CD14-positive monocyte (primary cell): ENCODE data around the gene PYM1. TPM values are rescaled to one million over a fixed set of nuclear protein-coding genes. Genes with fewer than 3 reads are reported as not detected.
A peak's percentile ranks its signal among the peaks of the same experiment; 100 is the strongest.

ENCODE experiments used
- DNase-seq, 3 donors: peaks; one replicate each; pipeline ENCODE4 v3.0.0-alpha.2; 2011 to 2022
- H2AFZ ChIP-seq: 2 replicates; pipeline ENCODE4 v1.6.0; 2012; ENCODE audit warnings: mild to moderate bottlenecking, low read depth, low read length, inconsistent platforms; ENCODE audit not compliant: insufficient read depth, poor library complexity, severe bottlenecking
- H3K27ac ChIP-seq, 2 donors: 1 replicate in 1 of 2; 2 replicates in 1 of 2; pipeline ENCODE4 v1.5.1; 2012 to 2013; ENCODE audit warnings: low read length in 2 of 2, control low read depth in 1 of 2, inconsistent platforms in 1 of 2, low read depth in 1 of 2, mild to moderate bottlenecking in 1 of 2
- H3K27me3 ChIP-seq, 2 donors: one replicate each; pipeline versions ENCODE4 v1.6.0 to v1.6.1; 2011 to 2013; ENCODE audit warnings: low read length in 2 of 2; ENCODE audit not compliant: control insufficient read depth in 2 of 2, insufficient read depth in 2 of 2
- H3K36me3 ChIP-seq, 2 donors: replicated peaks in 1 of 2; 1 replicate in 1 of 2; 2 replicates in 1 of 2; pipeline versions ENCODE4 v1.5.1 to v1.6.1; 2012 to 2013; ENCODE audit warnings: low read length in 2 of 2, control low read depth in 1 of 2, inconsistent platforms in 1 of 2, mild to moderate bottlenecking in 1 of 2; ENCODE audit not compliant: insufficient read depth in 2 of 2, control insufficient read depth in 1 of 2
- H3K4me1 ChIP-seq, 2 donors: 1 replicate in 1 of 2; 2 replicates in 1 of 2; pipeline versions ENCODE4 v1.5.1 to v1.6.1; 2012 to 2013; ENCODE audit warnings: low read length in 2 of 2, control low read depth in 1 of 2, inconsistent platforms in 1 of 2, mild to moderate bottlenecking in 1 of 2, moderate library complexity in 1 of 2; ENCODE audit not compliant: insufficient read depth in 2 of 2, control insufficient read depth in 1 of 2
- H3K4me2 ChIP-seq: replicated peaks from 2 replicates; pipeline ENCODE3; 2012; ENCODE audit warnings: low read length, moderate library complexity, mild to moderate bottlenecking; ENCODE audit not compliant: poor library complexity, severe bottlenecking; ENCODE audit errors: extremely low read depth
- H3K4me3 ChIP-seq, 3 experiments: fragments of 200-600 bp in 1 of 3; sonication (generic) in 1 of 3; replicated peaks in 1 of 3; 1 replicate in 2 of 3; 2 replicates in 1 of 3; pipeline ENCODE4 v1.5.1; 2011 to 2013; ENCODE audit warnings: low read length in 3 of 3, mild to moderate bottlenecking in 3 of 3, control low read depth in 2 of 3, low read depth in 2 of 3, inconsistent platforms in 1 of 3, moderate library complexity in 1 of 3
- H3K79me2 ChIP-seq: 2 replicates; pipeline ENCODE4 v1.6.0; 2012; ENCODE audit warnings: mild to moderate bottlenecking, control low read depth, inconsistent platforms, low read length, moderate library complexity; ENCODE audit not compliant: insufficient read depth
- H3K9ac ChIP-seq: 2 replicates; pipeline ENCODE4 v1.6.0; 2017; ENCODE audit warnings: low read length, mild to moderate bottlenecking; ENCODE audit not compliant: insufficient read depth, poor library complexity, severe bottlenecking
- H3K9me3 ChIP-seq, 2 donors: replicated peaks in 1 of 2; 1 replicate in 1 of 2; 2 replicates in 1 of 2; pipeline versions ENCODE4 v1.5.1 to v1.6.1; 2012 to 2013; ENCODE audit warnings: low read length in 2 of 2, control low read depth in 1 of 2; ENCODE audit not compliant: control insufficient read depth in 1 of 2, insufficient read depth in 1 of 2
- H4K20me1 ChIP-seq: 2 replicates; pipeline ENCODE4 v1.6.0; 2012; ENCODE audit warnings: mild to moderate bottlenecking, low read length, control low read depth, moderate library complexity; ENCODE audit not compliant: insufficient read depth
- H3K27ac Mint-ChIP-seq, 7 donors: one replicate each; pipeline ENCODE4 v1.8.0; 2020; ENCODE audit warnings: mild to moderate bottlenecking in 7 of 7, mixed read lengths in 7 of 7, moderate library complexity in 6 of 7, inconsistent platforms in 2 of 7
- H3K27me3 Mint-ChIP-seq, 3 donors: one replicate each; pipeline ENCODE4 v1.8.0; 2021 to 2022; ENCODE audit warnings: low read depth in 3 of 3, mild to moderate bottlenecking in 3 of 3, mixed read lengths in 3 of 3, moderate library complexity in 3 of 3, inconsistent platforms in 1 of 3
- H3K36me3 Mint-ChIP-seq, 2 donors: one replicate each; pipeline ENCODE4 v1.8.0; 2020; ENCODE audit warnings: mixed read lengths in 2 of 2, inconsistent platforms in 1 of 2, mild to moderate bottlenecking in 1 of 2
- H3K4me1 Mint-ChIP-seq: one replicate; pipeline ENCODE4 v1.8.0; 2020; ENCODE audit warnings: mild to moderate bottlenecking, mixed read lengths
- H3K4me3 Mint-ChIP-seq, 2 donors: one replicate each; pipeline ENCODE4 v1.8.0; 2020; ENCODE audit warnings: mild to moderate bottlenecking in 2 of 2, mixed read lengths in 2 of 2, moderate library complexity in 1 of 2
- H3K9me3 Mint-ChIP-seq, 7 donors: one replicate each; pipeline ENCODE4 v1.8.0; 2020 to 2022; ENCODE audit warnings: mixed read lengths in 7 of 7, mild to moderate bottlenecking in 6 of 7, moderate library complexity in 6 of 7, inconsistent platforms in 2 of 7
- WGBS: methylation state at CpG from one replicate; pipeline ENCODE4 v1.1.5; 2013; ENCODE audit warnings: missing lambda C conversion rate; ENCODE audit not compliant: insufficient coverage; 5-methylcytosine and 5-hydroxymethylcytosine counted together
- intact Hi-C, 2 donors: fragments of 100-400 bp; cut with micrococcal nuclease; formaldehyde crosslinking; loops; one replicate each; pipeline versions ENCODE4 v1.15.0 to v1.15.1; 2023
- polyA plus RNA-seq, 3 donors: library from polyadenylated mRNA; depleted of rRNA in 1 of 3; unstranded in 2 of 3; stranded (reverse) in 1 of 3; fragments of 300-500 nt in 2 of 3; fragments of >200 nt in 1 of 3; fragmentation: Illumina TruSeq in 2 of 3; gene quantifications; 1 replicate in 2 of 3; 2 replicates in 1 of 3; pipeline ENCODE4 v1.2.3, GENCODE V29; 2012 to 2021
- TF ChIP-seq, protein P1 (sequence below): fragments of 200-600 bp; IDR thresholded peaks from one replicate; pipeline ENCODE4 v1.8.0; 2022; ENCODE audit warnings: antibody characterized with exemption, mild to moderate bottlenecking

Gene PYM1
- polyA plus RNA-seq, 3 donors: 17.3 to 47.1 (median 39.5) TPM

DNA sequence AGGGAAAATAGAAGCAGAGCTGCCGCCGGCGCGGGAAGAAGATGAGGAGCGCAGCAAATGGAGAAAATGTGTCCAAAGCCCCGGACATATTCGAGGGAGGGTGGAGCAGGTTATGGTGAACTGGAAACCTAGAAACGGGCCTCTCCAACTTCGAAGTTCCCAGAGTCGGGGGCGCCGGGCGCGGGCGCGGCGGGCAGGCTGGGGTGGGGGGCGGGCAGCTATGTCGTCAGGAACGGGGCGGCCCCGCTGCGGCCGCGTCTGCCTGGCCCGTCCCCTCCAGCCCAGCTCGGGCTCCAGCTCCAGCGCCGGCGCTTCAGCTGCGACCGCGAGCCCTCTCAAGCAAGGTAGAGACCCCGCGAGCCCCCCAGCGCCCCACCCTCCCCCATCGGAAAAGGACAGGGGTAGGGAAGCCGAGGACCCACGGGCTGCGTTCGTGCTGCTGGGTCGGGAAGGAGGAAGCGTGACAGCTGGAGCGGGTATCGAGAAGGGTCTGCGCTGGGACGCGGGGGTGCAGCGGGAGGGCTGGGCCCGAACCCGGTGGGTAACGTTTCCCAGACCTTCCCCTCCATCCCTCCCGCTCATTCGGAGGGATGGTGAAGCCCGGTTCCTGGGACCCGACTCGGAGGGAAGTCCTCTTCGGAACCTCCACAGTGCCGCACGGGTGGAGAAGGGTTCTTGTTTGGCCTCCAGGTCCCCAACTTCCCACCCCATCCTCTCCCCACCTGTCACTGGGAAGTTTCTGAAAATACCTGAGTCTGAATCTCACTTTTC is 4.3 kb upstream of the PYM1 start:
- H3K27me3 ChIP-seq: no peaks in the 10 kb centered on the region
- DNase-seq: peak in 2 of 3 donors; percentile 28 to 29
- peak overlapping the region; percentile 97 to 99 for H3K4me3 Mint-ChIP-seq
- intact Hi-C loops: loop anchor here in 1 of 2 donors (5.0 kb wide), 1 partner anchor 35 kb away; the partner anchor contains the start of genes CDK2 and PMEL
- H3K9ac ChIP-seq: peak overlapping the region; percentile 82
- H3K9me3 ChIP-seq: no peaks in the 10 kb centered on the region
- peak overlapping the region; percentile 88 for H3K4me2 ChIP-seq
- H3K36me3 Mint-ChIP-seq: peaks cover 13 to 17% of the 10 kb centered on the region in 2 donors
- H2AFZ ChIP-seq: peak overlapping the region; percentile 70
- peaks cover 61% of the 10 kb centered on the region for H3K4me1 Mint-ChIP-seq
- H3K79me2 ChIP-seq: peaks cover 59% of the 10 kb centered on the region
- whole genome bisulfite sequencing: under 1% methylated on average over 40 of the region's 60 CpGs
- peaks cover 5 to 18% of the 10 kb centered on the region in 2 donors for H3K36me3 ChIP-seq
- H3K4me1 ChIP-seq: peaks cover 57 to 59% of the 10 kb centered on the region in 2 donors
- peak overlapping the region; percentile 85 to 99 (median 94) for H3K27ac Mint-ChIP-seq
- H3K4me3 ChIP-seq: peak overlapping the region; percentile 92 to 97 (median 96)
- peaks cover 0 to 3% (median 1%) of the 10 kb centered on the region in 3 donors for H3K27me3 Mint-ChIP-seq
- no peaks in the 10 kb centered on the region for H3K9me3 Mint-ChIP-seq
- H3K27ac ChIP-seq: peak overlapping the region; percentile 78 to 96
- peaks cover 13% of the 10 kb centered on the region for H4K20me1 ChIP-seq
- TF ChIP-seq, protein P1, sequence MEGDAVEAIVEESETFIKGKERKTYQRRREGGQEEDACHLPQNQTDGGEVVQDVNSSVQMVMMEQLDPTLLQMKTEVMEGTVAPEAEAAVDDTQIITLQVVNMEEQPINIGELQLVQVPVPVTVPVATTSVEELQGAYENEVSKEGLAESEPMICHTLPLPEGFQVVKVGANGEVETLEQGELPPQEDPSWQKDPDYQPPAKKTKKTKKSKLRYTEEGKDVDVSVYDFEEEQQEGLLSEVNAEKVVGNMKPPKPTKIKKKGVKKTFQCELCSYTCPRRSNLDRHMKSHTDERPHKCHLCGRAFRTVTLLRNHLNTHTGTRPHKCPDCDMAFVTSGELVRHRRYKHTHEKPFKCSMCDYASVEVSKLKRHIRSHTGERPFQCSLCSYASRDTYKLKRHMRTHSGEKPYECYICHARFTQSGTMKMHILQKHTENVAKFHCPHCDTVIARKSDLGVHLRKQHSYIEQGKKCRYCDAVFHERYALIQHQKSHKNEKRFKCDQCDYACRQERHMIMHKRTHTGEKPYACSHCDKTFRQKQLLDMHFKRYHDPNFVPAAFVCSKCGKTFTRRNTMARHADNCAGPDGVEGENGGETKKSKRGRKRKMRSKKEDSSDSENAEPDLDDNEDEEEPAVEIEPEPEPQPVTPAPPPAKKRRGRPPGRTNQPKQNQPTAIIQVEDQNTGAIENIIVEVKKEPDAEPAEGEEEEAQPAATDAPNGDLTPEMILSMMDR: no peak

DNA sequence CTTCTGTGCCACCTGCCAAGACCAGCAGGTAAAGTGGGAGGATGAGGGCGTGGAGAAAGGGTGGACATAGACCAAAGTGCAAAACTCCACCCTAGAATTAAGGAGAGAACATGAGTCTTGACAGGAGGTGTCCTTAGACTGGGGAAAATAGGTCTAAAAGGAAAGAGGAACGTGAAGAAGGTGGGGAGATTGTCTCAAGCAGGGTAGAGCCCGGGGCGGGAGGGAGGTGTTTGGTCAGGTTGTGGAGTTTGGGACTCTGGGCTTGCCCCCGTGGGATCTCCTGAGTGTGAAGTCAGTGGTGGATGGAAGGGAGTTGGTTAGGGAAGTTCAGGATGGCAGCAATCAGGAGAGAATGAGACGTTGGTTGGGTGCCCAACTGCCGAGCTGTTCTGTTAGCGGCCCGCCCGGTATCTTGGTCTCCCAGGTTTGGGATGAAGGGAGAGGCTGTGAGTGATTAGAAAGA is 3.7 kb upstream of the PYM1 start:
- WGBS: 6% methylated on average over 10 of the region's 10 CpGs
- Mint-ChIP-seq H3K27ac (peak overlapping the region; percentile 85 to 99 (median 94)), H3K4me1 (peaks cover 64% of the 10 kb centered on the region), H3K27me3 (peaks cover 0 to 3% (median 1%) of the 10 kb centered on the region in 3 donors), H3K4me3 (peak overlapping the region; percentile 97 to 99), H3K9me3 (no peaks in the 10 kb centered on the region), H3K36me3 (peaks cover 7 to 10% of the 10 kb centered on the region in 2 donors)
- H3K79me2 ChIP-seq: peaks cover 65% of the 10 kb centered on the region
- no peaks in the 10 kb centered on the region for H3K27me3 ChIP-seq
- peak in 2 of 3 donors; percentile 17 to 27 for DNase-seq
- peak overlapping the region; percentile 88 for H3K4me2 ChIP-seq
- intact Hi-C loops: loop anchor here in 1 of 2 donors (5.0 kb wide), 1 partner anchor 36 kb away; the partner anchor contains the start of genes CDK2 and PMEL
- H3K9ac ChIP-seq: peak overlapping the region; percentile 82
- peaks cover 0 to 11% of the 10 kb centered on the region in 2 donors for H3K36me3 ChIP-seq
- peak overlapping the region; percentile 92 to 97 (median 96) for H3K4me3 ChIP-seq
- peak overlapping the region; percentile 70 for H2AFZ ChIP-seq
- peak overlapping the region; percentile 78 to 96 for H3K27ac ChIP-seq
- no peaks in the 10 kb centered on the region for H3K9me3 ChIP-seq
- H4K20me1 ChIP-seq: peaks cover 17% of the 10 kb centered on the region
- TF ChIP-seq, protein P1: no peak
- H3K4me1 ChIP-seq: peaks cover 59 to 63% of the 10 kb centered on the region in 2 donors
